Daoy (cell line): ENCODE results near the gene ARMC5. TPM values are rescaled to one million over a fixed set of nuclear protein-coding genes. Genes with fewer than 3 reads are reported as not detected.
A peak's percentile ranks its signal among the peaks of the same experiment; 100 is the strongest.
"Not testable (repeated sequence)": the region's sequence is repeated elsewhere in the genome, so short reads cannot be mapped to it uniquely, and the experiment has no call there.

Experiments
- DNase-seq: peaks from one replicate; pipeline ENCODE4 v3.0.0-alpha.2; 2015; ENCODE audit warnings: low read depth
- total RNA-seq: library from RNA; depleted of rRNA; stranded (reverse); fragments of >200 nt; shearing (Covaris generic); gene quantifications from 2 replicates; pipeline ENCODE4 v1.2.3, GENCODE V29; 2014

The ARMC5 gene
- total RNA-seq, 1 experiment from 2014 or later = 13.7 TPM

DNA sequence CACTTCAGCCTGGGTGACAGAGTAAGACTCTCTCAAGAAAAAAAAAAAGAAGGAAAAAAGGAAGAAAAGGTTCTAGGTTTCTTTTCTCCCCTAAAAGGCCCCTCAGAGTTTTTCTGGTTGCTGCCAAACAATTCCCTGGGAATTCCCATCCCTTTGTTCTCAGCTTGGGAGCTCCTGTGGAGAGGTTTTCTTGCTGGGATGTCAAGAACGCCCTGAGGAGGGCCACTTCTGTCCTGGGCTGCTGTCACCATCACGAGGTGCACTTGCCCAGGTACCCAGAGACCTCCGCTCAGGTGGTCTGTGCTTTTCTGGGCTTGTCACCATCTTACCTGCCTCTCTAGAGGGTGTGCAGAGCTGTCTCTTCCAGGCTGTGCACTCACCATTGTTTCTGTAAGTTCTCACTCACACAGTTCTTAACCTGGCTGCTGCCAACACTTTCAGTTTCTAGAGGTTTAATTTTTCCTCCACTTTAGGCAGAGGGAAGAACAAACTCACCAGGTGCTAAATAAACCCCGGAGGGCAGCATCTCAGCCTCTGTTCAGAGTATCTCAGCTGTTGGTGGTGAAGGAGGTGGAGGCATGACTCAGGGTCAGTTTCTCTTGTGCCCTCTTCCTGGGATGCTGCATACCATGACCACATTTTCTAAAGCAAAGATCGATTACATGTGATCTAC, 28.8 kb upstream of the ARMC5 start:
- DNase-seq = no peak

GRCh38 chr16:31435341-31436220, 23.7 kb upstream of the ARMC5 start:
- no peak for DNase-seq

GRCh38 chr16:31436221-31437045, 22.9 kb upstream of the ARMC5 start:
- DNase-seq = no peak

DNA sequence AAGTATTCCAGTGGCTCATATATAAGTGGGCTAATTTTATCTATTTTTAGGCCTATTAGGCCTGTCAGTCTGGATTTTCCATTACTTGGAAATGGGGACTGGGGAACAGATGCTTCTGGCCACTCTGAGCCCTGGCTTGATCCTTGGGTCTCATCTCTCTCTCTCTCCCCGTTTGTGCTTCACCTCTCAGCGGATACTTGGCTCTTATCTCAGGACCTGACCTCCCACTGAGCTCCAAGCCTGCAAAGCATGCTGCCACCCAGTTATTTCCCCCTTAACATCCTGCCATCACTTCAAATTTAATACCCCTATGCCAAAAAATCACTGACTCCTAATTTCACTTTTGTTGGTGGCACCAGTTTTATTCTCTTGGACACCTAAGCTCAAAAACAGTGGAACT, 20.9 kb upstream of the ARMC5 start:
- no peak for DNase-seq

GRCh38 chr16:31439023-31439422, 20.3 kb upstream of the ARMC5 start:
- not testable (repeated sequence) for DNase-seq

DNA sequence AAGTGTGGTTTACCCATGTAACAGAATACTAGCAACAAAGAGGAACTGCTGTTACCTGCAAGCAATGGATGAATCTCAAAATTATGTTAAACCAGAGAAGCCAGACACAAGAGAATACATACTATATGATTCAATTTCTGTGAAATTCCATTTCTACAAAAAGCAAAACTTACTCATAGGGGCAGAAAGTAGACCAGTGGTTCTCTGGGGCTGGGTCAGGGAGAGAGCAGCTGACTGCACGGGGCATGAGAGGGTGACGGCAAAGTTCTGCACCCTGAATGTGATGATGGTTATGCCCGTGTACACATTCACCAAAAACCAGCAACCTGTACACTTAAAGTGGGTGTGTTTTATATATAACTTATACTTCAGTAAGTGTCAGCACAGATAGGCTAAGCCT, 19.8 kb upstream of the ARMC5 start:
- no peak for DNase-seq

- no peak for DNase-seq
These were observed 18.7 kb upstream of the ARMC5 start for GRCh38 chr16:31440516-31441184.

DNA sequence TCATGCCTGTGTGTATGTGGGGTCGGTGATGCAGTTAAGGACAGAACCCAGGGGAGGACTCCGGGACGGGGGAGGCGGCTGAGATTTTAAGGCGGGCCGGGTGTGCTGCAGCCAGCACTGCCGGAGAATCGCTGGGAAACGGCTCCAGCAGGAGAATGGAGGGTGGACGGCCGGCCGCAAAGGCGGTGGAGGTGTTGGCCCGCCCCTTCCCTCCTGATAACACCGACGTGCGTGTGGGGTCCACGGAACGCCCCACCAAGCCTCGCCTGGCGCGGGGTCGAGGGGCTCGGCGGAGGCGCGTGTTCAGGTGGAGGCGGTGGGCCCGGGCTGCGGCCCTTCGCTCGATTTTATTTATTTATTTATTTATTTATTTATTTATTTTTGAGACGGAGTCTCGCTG, 17.3 kb upstream of the ARMC5 start:
- no peak for DNase-seq

DNA sequence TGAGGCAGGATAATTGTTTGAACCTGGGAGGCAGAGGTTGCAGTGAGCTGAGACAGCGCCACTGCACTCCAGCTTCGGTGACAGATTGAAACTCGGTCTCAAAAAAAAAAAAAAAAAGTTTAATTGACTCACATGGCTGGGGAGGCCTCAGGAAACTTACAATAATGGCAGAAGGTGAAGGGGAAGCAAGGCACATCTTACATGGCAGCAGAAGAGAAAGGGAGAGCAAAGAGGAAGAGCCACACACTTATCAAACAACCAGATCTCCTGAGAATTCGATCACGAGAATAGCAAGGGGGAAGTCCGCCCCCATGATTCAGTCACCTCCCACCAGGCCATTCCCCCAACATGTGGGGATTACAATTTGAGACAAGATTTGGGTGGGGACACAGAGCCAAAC, 13.4 kb upstream of the ARMC5 start:
- not testable (repeated sequence) for DNase-seq

GRCh38 chr16:31451201-31451600, 8.1 kb upstream of the ARMC5 start:
- DNase-seq = no peak

- peak; percentile 62 for DNase-seq
These were observed 7.5 kb upstream of the ARMC5 start for GRCh38 chr16:31451681-31452351.

DNA sequence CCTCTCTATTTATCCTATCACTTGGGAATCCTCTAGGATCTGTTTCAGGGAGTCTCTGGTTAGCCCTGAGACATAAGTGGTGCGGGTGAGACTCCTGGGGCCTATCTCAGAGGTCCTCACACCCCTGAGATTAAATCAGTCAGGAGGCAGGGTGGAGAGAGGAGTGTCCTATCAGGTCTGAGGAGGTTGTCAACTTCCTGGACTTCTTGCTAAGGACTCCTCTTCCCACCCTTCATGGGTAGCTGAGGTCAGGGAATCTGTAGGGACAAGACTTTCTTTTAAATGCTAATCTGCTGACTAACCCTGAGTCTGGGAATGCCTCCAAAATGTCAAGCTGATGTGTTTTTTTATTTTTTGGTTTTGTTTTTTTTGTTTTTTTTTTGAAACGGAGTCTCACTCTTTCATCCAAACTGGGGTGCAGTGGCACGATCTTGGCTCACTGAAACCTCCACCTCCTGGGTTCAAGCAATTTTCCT, 6.6 kb upstream of the ARMC5 start:
- DNase-seq = peak; percentile 74

DNA sequence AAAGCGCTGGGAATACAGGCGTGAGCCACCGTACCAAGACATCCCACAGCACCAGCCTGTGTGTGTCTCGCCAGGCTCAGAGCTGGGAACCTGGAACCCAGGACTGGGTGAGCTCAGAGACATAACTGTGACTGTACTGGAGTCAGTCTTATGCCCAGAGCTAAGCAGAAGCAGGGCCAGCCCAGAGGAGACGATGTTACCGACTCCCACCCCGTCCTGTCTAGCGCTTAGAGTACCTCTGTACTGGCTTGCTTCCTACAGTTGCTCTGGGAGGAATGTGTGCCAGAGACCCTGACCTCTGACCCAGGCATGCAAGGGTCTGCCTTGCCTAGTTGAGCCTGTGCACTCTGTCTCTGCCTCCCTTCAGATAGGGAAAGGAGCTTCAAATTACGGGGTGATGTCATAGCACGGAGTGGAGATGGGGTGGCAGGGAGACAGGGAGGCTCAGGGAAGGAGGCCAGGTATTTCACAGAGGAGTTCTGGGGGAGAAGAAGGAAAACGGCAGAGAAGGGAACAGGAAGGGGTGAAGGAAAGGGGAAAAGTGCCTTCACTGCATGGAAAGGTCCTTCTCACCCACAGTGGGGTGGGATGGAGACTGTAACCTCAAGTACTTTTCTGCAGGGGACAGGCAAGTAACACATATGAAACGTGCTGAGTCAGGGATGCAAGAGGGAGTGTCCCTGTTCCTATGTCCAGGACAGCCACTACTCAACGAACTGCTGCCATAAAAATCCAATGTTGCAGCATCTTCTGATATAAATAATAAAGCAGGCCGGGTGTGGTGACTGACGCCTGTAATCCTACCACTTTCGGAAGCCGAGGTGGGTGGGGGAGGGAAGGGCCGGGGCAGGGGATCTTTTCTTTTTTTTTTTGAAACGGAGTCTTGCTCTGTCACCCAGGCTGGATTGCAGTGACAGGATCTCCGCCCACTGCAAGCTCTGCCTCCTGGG, 5.8 kb upstream of the ARMC5 start:
- peak; percentile 36 for DNase-seq

- no peak for DNase-seq
These were observed 3.5 kb upstream of the ARMC5 start for GRCh38 chr16:31455601-31456314.

DNA sequence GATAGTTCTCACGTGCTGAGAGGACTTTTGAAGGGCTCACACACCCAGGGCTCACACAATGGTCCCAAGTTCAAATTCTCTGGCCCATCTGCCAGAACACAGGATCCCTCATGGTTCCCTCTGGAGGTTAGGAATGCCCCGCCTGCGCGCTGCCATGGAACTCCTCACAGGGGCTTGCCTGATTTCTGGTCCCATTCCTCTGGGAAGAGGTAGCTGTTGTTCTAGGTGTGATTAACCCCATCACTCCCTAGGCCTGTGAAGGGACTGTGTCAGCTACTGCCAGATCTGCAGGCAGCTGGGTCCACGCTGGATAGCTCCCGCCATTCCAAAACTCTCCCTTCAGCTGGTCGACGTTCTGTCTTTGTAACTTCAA, 2.3 kb upstream of the ARMC5 start:
- no peak for DNase-seq

DNA sequence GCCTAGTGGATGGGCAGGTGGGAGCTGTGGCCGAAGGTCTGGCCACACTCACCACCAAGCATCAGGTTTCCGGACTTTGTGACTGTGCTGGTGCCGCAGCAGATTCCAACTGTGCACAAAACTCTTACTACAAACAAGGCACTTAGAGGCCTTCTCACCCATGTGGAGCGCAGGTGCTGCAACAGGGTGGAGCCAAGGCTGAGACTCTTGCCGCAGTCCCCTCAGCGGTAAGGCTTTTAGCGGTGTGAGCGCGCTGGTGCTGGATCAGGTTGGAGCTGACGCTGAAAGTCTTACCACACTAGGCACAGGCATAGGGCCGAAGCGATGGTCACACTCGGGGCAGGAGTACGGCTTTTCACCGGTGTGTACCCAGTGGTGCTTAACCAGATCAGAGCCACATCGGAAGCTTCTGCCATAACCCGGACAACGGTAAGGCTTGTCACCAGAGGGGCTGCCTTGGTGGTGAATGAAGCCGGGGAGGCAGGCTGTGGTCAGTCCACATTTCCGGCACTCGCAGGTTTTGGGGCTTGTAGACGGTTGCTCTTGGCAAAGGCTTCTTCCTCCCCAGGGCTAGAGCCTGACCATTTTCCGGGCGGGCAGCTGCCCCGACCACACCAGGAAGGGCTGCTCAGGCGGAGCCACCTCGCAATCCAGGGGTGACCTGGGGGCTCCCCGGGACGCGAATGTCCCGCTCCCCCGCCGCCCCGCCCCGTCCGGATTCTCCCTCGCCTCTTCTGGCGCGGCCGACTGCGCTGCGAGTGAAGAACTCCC, 1.0 kb upstream of the ARMC5 start:
- DNase-seq = peak; percentile 60

- peak; percentile 99 for DNase-seq
These were observed 633 bp downstream of the ARMC5 start for GRCh38 chr16:31459687-31460581.
